PC-9 (cell line): Measurements from ENCODE around the gene LMNTD2. TPM values are rescaled to one million over a fixed set of nuclear protein-coding genes. Genes with fewer than 3 reads are reported as not detected.

Experiments used
- BruUV-seq: library from RNA; stranded (reverse); fragments of 400-500 nt; replicated peaks from 2 replicates; lab custom pipeline; 2021; lab: Mats Ljungman, UMichigan
- CTCF ChIA-PET: fragments of 300-600 bp; sonication (Branson Sonifier 250); formaldehyde crosslinking; loops from one replicate; lab custom pipeline; 2022; ENCODE audit warnings: antibody characterized with exemption; lab: Charles Lee
- POLR2A ChIA-PET: fragments of 300-600 bp; sonication (Branson Sonifier 250); formaldehyde crosslinking; loops from one replicate; lab custom pipeline; 2022; ENCODE audit warnings: antibody characterized with exemption; ENCODE audit not compliant: unreplicated experiment; lab: Charles Lee
- DNase-seq, 2 experiments: peaks; one replicate each; pipeline versions ENCODE4 v3.0.0 to v3.0.0-alpha.2; 2015 to 2022; ENCODE audit warnings: mixed read lengths in 1 of 2
- H2AFZ ChIP-seq: fragments of 200-600 bp; sonication (generic); 2 replicates; pipeline ENCODE4 v1.8.1; 2017; ENCODE audit warnings: antibody characterized with exemption
- H3F3A ChIP-seq: fragments of 200-600 bp; sonication (generic); 2 replicates; pipeline ENCODE4 v1.8.1; 2017; ENCODE audit warnings: antibody characterized with exemption, mild to moderate bottlenecking, low read depth; ENCODE audit not compliant: insufficient read depth
- H3K27ac ChIP-seq: fragments of 200-600 bp; sonication (generic); 2 replicates; pipeline ENCODE4 v1.6.1; 2016; ENCODE audit warnings: mixed run types
- H3K27me3 ChIP-seq: fragments of 200-600 bp; sonication (generic); 2 replicates; pipeline ENCODE4 v1.6.1; 2016; ENCODE audit warnings: low read depth, mixed run types; ENCODE audit not compliant: insufficient read depth
- H3K36me3 ChIP-seq: fragments of 200-600 bp; sonication (generic); 2 replicates; pipeline ENCODE4 v1.6.1; 2016; ENCODE audit warnings: low read depth, mixed run types
- H3K4me1 ChIP-seq: fragments of 200-600 bp; sonication (generic); replicated peaks from 2 replicates; pipeline ENCODE4 v1.6.1; 2016; ENCODE audit warnings: mixed run types; ENCODE audit not compliant: insufficient read depth
- H3K4me2 ChIP-seq: fragments of 200-600 bp; sonication (generic); 2 replicates; pipeline ENCODE4 v1.6.1; 2017; ENCODE audit warnings: mixed run types
- H3K4me3 ChIP-seq: fragments of 200-600 bp; sonication (generic); 2 replicates; pipeline ENCODE4 v1.6.1; 2016; ENCODE audit warnings: mixed run types
- H3K79me2 ChIP-seq: fragments of 200-600 bp; sonication (generic); 2 replicates; pipeline ENCODE4 v1.6.1; 2017; ENCODE audit warnings: low read depth, mixed run types
- H3K9me2 ChIP-seq: fragments of 200-600 bp; sonication (generic); 2 replicates; pipeline ENCODE4 v1.8.1; 2017; ENCODE audit warnings: mild to moderate bottlenecking; ENCODE audit not compliant: insufficient read depth
- H3K9me3 ChIP-seq: fragments of 200-600 bp; sonication (generic); 2 replicates; pipeline ENCODE4 v1.8.1; 2016; ENCODE audit warnings: low read depth; ENCODE audit not compliant: insufficient read depth
- H4K20me1 ChIP-seq: fragments of 200-600 bp; sonication (generic); 2 replicates; pipeline ENCODE4 v1.8.1; 2017; ENCODE audit not compliant: insufficient read depth
- CTCF ChIP-seq: fragments of 200-600 bp; sonication (generic); conservative IDR thresholded peaks from 2 replicates; pipeline ENCODE4 v1.6.1; 2017; ENCODE audit warnings: mixed run types, antibody characterized with exemption, mild to moderate bottlenecking, moderate library complexity
- EZH2 ChIP-seq: fragments of 200-600 bp; sonication (generic); IDR thresholded peaks from 2 replicates; pipeline ENCODE4 v1.8.0; 2017; ENCODE audit warnings: antibody characterized with exemption, low read depth
- intact Hi-C: fragments of 100-400 bp; cut with micrococcal nuclease; formaldehyde crosslinking; loops from one replicate; pipeline ENCODE4 v1.10.0; 2022; ENCODE audit not compliant: unreplicated experiment
- total RNA-seq: library from RNA; stranded (reverse); gene quantifications from 2 replicates; pipeline ENCODE4 v1.2.3, GENCODE V29; 2021

The LMNTD2 gene
- total RNA-seq, 1 experiment from 2014 or later: 16.3 TPM

- Histone ChIP-seq H3K4me3 (no peak overlapping the region), H3K4me1 (no peaks in the 10 kb centered on the region), H3K36me3 (no peaks in the 10 kb centered on the region)
Observed at GRCh38 chr11:526192-526591, 34.3 kb downstream of the LMNTD2 start.

GRCh38 chr11:521177-521688, 39.3 kb downstream of the LMNTD2 start:
- Histone ChIP-seq H2AFZ (no peak overlapping the region), H3F3A (no peaks in the 10 kb centered on the region), H3K4me3 (no peak overlapping the region), H3K27me3 (no peaks in the 10 kb centered on the region), H4K20me1 (no peaks in the 10 kb centered on the region), H3K27ac (no peak overlapping the region), H3K9me2 (no peaks in the 10 kb centered on the region), H3K4me1 (no peaks in the 10 kb centered on the region), H3K4me2 (no peak overlapping the region), H3K36me3 (no peaks in the 10 kb centered on the region), H3K79me2 (no peaks in the 10 kb centered on the region), H3K9me3 (no peaks in the 10 kb centered on the region)
- TF ChIP-seq EZH2 (no peak), CTCF (no peak)
- ChIA-PET POLR2A (interaction anchor here (0.7 kb wide), 1 partner anchor 107 kb away, joined by 5 read pairs; the partner anchor contains the start of gene SIGIRR), CTCF (no interaction called here)
- BruUV-seq: no TSS peak
- no peak for DNase-seq
- intact Hi-C loops: no loop called here

More at GRCh38 chr11:526192-526591, 34.3 kb downstream of the LMNTD2 start:
- no peak for DNase-seq
- Histone ChIP-seq H3K9me2 (no peaks in the 10 kb centered on the region), H3F3A (no peaks in the 10 kb centered on the region), H3K9me3 (no peaks in the 10 kb centered on the region), H3K27me3 (no peaks in the 10 kb centered on the region), H4K20me1 (no peaks in the 10 kb centered on the region), H3K27ac (no peak overlapping the region), H3K4me2 (no peak overlapping the region), H2AFZ (no peak overlapping the region), H3K79me2 (no peaks in the 10 kb centered on the region)
- POLR2A ChIA-PET: no interaction called here
- CTCF ChIA-PET: no interaction called here
- no TSS peak for BruUV-seq
- intact Hi-C loops: no loop called here
- no peak for TF ChIP-seq CTCF
- TF ChIP-seq EZH2: no peak

GRCh38 chr11:520428-521176, 39.9 kb downstream of the LMNTD2 start:
- no peak for DNase-seq
- Histone ChIP-seq H3K9me3 (no peaks in the 10 kb centered on the region), H3K36me3 (no peaks in the 10 kb centered on the region), H3K79me2 (no peaks in the 10 kb centered on the region), H3K4me3 (no peak overlapping the region), H4K20me1 (no peaks in the 10 kb centered on the region), H3F3A (no peaks in the 10 kb centered on the region), H2AFZ (no peak overlapping the region), H3K4me1 (no peaks in the 10 kb centered on the region), H3K9me2 (no peaks in the 10 kb centered on the region), H3K27ac (no peak overlapping the region), H3K27me3 (no peaks in the 10 kb centered on the region), H3K4me2 (no peak overlapping the region)
- TF ChIP-seq CTCF: no peak
- TF ChIP-seq EZH2: no peak
- ChIA-PET CTCF (interaction anchor here (0.7 kb wide), 1 partner anchor 1026 kb away, joined by 4 read pairs; no protein-coding TSS in a partner anchor), POLR2A (no interaction called here)
- intact Hi-C loops: no loop called here
- BruUV-seq: no TSS peak
